ENCODE results near the gene ATM. TPM values are rescaled to one million over a fixed set of nuclear protein-coding genes. Genes with fewer than 3 reads are reported as not detected.
"Not testable (repeated sequence)": the region's sequence is repeated elsewhere in the genome, so short reads cannot be mapped to it uniquely, and the experiment has no call there.

ATM gene
- polyA plus RNA-seq, 2 donors, result 6.6 to 8.3 TPM

GRCh38 chr11:108253176-108253575 lies 30.3 kb downstream of the ATM start:
- 88 to 94% methylated on average over 1 of the region's 1 CpG for WGBS, 2 donors
- Histone ChIP-seq H3K9me3 (ENCODE audit: control insufficient read depth in 2 of 2, insufficient read depth in 1 of 2, low read depth in 1 of 2, low read length in 1 of 2) (no peaks in the 10 kb centered on the region), H3K36me3 (ENCODE audit: control insufficient read depth in 2 of 2, insufficient read depth in 2 of 2, low read length in 1 of 2) (peaks cover 0 to 2% of the 10 kb centered on the region in 2 donors), H3K27ac (ENCODE audit: low read depth in 2 of 2, low read length in 1 of 2) (no peak overlapping the region), H3K4me3 (ENCODE audit: low read depth in 1 of 2, low read length in 2 of 2) (no peak overlapping the region), H3K4me1 (ENCODE audit: control insufficient read depth in 2 of 2, insufficient read depth in 2 of 2, low read length in 1 of 2) (no peaks in the 10 kb centered on the region), H3K27me3 (ENCODE audit: control insufficient read depth in 1 of 2, insufficient read depth in 2 of 2, low read length in 2 of 2) (no peaks in the 10 kb centered on the region)

- Histone ChIP-seq H3K27me3 (ENCODE audit: control insufficient read depth in 1 of 2, insufficient read depth in 2 of 2, low read length in 2 of 2) (no peaks in the 10 kb centered on the region), H3K27ac (ENCODE audit: low read depth in 2 of 2, low read length in 1 of 2) (no peak overlapping the region), H3K9me3 (ENCODE audit: control insufficient read depth in 2 of 2, insufficient read depth in 1 of 2, low read depth in 1 of 2, low read length in 1 of 2) (no peaks in the 10 kb centered on the region), H3K4me3 (ENCODE audit: low read depth in 1 of 2, low read length in 2 of 2) (no peak overlapping the region), H3K4me1 (ENCODE audit: control insufficient read depth in 2 of 2, insufficient read depth in 2 of 2, low read length in 1 of 2) (no peaks in the 10 kb centered on the region), H3K36me3 (ENCODE audit: control insufficient read depth in 2 of 2, insufficient read depth in 2 of 2, low read length in 1 of 2) (peaks cover 0 to 4% of the 10 kb centered on the region in 2 donors)
- WGBS, 2 donors, result 89 to 94% methylated on average over 3 of the region's 3 CpGs
Observed at GRCh38 chr11:108269583-108269982, 46.7 kb downstream of the ATM start.

GRCh38 chr11:108276985-108277616 lies 54.2 kb downstream of the ATM start:
- WGBS, 2 donors, result 92 to 93% methylated on average over 13 of the region's 13 CpGs
- not testable (repeated sequence) for H3K4me3 ChIP-seq (ENCODE audit: low read depth in 1 of 2, low read length in 2 of 2); H3K36me3 ChIP-seq (ENCODE audit: control insufficient read depth in 2 of 2, insufficient read depth in 2 of 2, low read length in 1 of 2); H3K27ac ChIP-seq (ENCODE audit: low read depth in 2 of 2, low read length in 1 of 2); H3K9me3 ChIP-seq (ENCODE audit: control insufficient read depth in 2 of 2, insufficient read depth in 1 of 2, low read depth in 1 of 2, low read length in 1 of 2); H3K4me1 ChIP-seq (ENCODE audit: control insufficient read depth in 2 of 2, insufficient read depth in 2 of 2, low read length in 1 of 2); H3K27me3 ChIP-seq (ENCODE audit: control insufficient read depth in 1 of 2, insufficient read depth in 2 of 2, low read length in 2 of 2)

GRCh38 chr11:108278546-108278945 lies 55.7 kb downstream of the ATM start:
- 61 to 63% methylated on average over 4 of the region's 4 CpGs for WGBS, 2 donors
- Histone ChIP-seq H3K4me1 (ENCODE audit: control insufficient read depth in 2 of 2, insufficient read depth in 2 of 2, low read length in 1 of 2) (no peaks in the 10 kb centered on the region), H3K36me3 (ENCODE audit: control insufficient read depth in 2 of 2, insufficient read depth in 2 of 2, low read length in 1 of 2) (peaks cover 3 to 7% of the 10 kb centered on the region in 2 donors), H3K9me3 (ENCODE audit: control insufficient read depth in 2 of 2, insufficient read depth in 1 of 2, low read depth in 1 of 2, low read length in 1 of 2) (no peaks in the 10 kb centered on the region), H3K27ac (ENCODE audit: low read depth in 2 of 2, low read length in 1 of 2) (peak overlapping the region in 1 of 2 donors; percentile 22), H3K27me3 (ENCODE audit: control insufficient read depth in 1 of 2, insufficient read depth in 2 of 2, low read length in 2 of 2) (no peaks in the 10 kb centered on the region), H3K4me3 (ENCODE audit: low read depth in 1 of 2, low read length in 2 of 2) (no peak overlapping the region)

GRCh38 chr11:108278954-108279353 lies 56.1 kb downstream of the ATM start:
- Histone ChIP-seq H3K4me3 (ENCODE audit: low read depth in 1 of 2, low read length in 2 of 2) (no peak overlapping the region), H3K27ac (ENCODE audit: low read depth in 2 of 2, low read length in 1 of 2) (no peak overlapping the region), H3K36me3 (ENCODE audit: control insufficient read depth in 2 of 2, insufficient read depth in 2 of 2, low read length in 1 of 2) (peaks cover 3 to 7% of the 10 kb centered on the region in 2 donors), H3K9me3 (ENCODE audit: control insufficient read depth in 2 of 2, insufficient read depth in 1 of 2, low read depth in 1 of 2, low read length in 1 of 2) (no peaks in the 10 kb centered on the region), H3K4me1 (ENCODE audit: control insufficient read depth in 2 of 2, insufficient read depth in 2 of 2, low read length in 1 of 2) (no peaks in the 10 kb centered on the region), H3K27me3 (ENCODE audit: control insufficient read depth in 1 of 2, insufficient read depth in 2 of 2, low read length in 2 of 2) (no peaks in the 10 kb centered on the region)
- WGBS, 2 donors, result 73 to 77% methylated on average over 4 of the region's 4 CpGs

GRCh38 chr11:108286370-108286769 lies 63.5 kb downstream of the ATM start:
- peaks cover 3 to 4% of the 10 kb centered on the region in 2 donors for H3K36me3 ChIP-seq (ENCODE audit: control insufficient read depth in 2 of 2, insufficient read depth in 2 of 2, low read length in 1 of 2)
- H3K27ac ChIP-seq (ENCODE audit: low read depth in 2 of 2, low read length in 1 of 2), result no peak overlapping the region
- no peaks in the 10 kb centered on the region for H3K9me3 ChIP-seq (ENCODE audit: control insufficient read depth in 2 of 2, insufficient read depth in 1 of 2, low read depth in 1 of 2, low read length in 1 of 2)
- WGBS, 2 donors, result 88 to 92% methylated on average over 1 of the region's 1 CpG
- no peaks in the 10 kb centered on the region for H3K4me1 ChIP-seq (ENCODE audit: control insufficient read depth in 2 of 2, insufficient read depth in 2 of 2, low read length in 1 of 2)
- no peaks in the 10 kb centered on the region for H3K27me3 ChIP-seq (ENCODE audit: control insufficient read depth in 1 of 2, insufficient read depth in 2 of 2, low read length in 2 of 2)
- H3K4me3 ChIP-seq (ENCODE audit: low read depth in 1 of 2, low read length in 2 of 2), result no peak overlapping the region

GRCh38 chr11:108286956-108287355 lies 64.1 kb downstream of the ATM start:
- Histone ChIP-seq H3K4me1 (ENCODE audit: control insufficient read depth in 2 of 2, insufficient read depth in 2 of 2, low read length in 1 of 2) (no peaks in the 10 kb centered on the region), H3K36me3 (ENCODE audit: control insufficient read depth in 2 of 2, insufficient read depth in 2 of 2, low read length in 1 of 2) (peaks cover 3 to 4% of the 10 kb centered on the region in 2 donors), H3K4me3 (ENCODE audit: low read depth in 1 of 2, low read length in 2 of 2) (no peak overlapping the region), H3K27ac (ENCODE audit: low read depth in 2 of 2, low read length in 1 of 2) (no peak overlapping the region), H3K27me3 (ENCODE audit: control insufficient read depth in 1 of 2, insufficient read depth in 2 of 2, low read length in 2 of 2) (no peaks in the 10 kb centered on the region), H3K9me3 (ENCODE audit: control insufficient read depth in 2 of 2, insufficient read depth in 1 of 2, low read depth in 1 of 2, low read length in 1 of 2) (no peaks in the 10 kb centered on the region)
- 97 to 99% methylated on average over 3 of the region's 3 CpGs for WGBS, 2 donors

GRCh38 chr11:108289066-108289465 lies 66.2 kb downstream of the ATM start:
- not testable (repeated sequence) for H3K4me3 ChIP-seq (ENCODE audit: low read depth in 1 of 2, low read length in 2 of 2); H3K4me1 ChIP-seq (ENCODE audit: control insufficient read depth in 2 of 2, insufficient read depth in 2 of 2, low read length in 1 of 2); H3K36me3 ChIP-seq (ENCODE audit: control insufficient read depth in 2 of 2, insufficient read depth in 2 of 2, low read length in 1 of 2); H3K27ac ChIP-seq (ENCODE audit: low read depth in 2 of 2, low read length in 1 of 2); H3K27me3 ChIP-seq (ENCODE audit: control insufficient read depth in 1 of 2, insufficient read depth in 2 of 2, low read length in 2 of 2); H3K9me3 ChIP-seq (ENCODE audit: control insufficient read depth in 2 of 2, insufficient read depth in 1 of 2, low read depth in 1 of 2, low read length in 1 of 2)

GRCh38 chr11:108289699-108290098 lies 66.8 kb downstream of the ATM start:
- peaks cover 3 to 4% of the 10 kb centered on the region in 2 donors for H3K36me3 ChIP-seq (ENCODE audit: control insufficient read depth in 2 of 2, insufficient read depth in 2 of 2, low read length in 1 of 2)
- H3K4me1 ChIP-seq (ENCODE audit: control insufficient read depth in 2 of 2, insufficient read depth in 2 of 2, low read length in 1 of 2), result no peaks in the 10 kb centered on the region
- H3K4me3 ChIP-seq (ENCODE audit: low read depth in 1 of 2, low read length in 2 of 2), result no peak overlapping the region
- 77 to 84% methylated on average over 6 of the region's 6 CpGs for WGBS, 2 donors
- H3K27ac ChIP-seq (ENCODE audit: low read depth in 2 of 2, low read length in 1 of 2), result peak overlapping the region in 1 of 2 donors; percentile 55
- H3K27me3 ChIP-seq (ENCODE audit: control insufficient read depth in 1 of 2, insufficient read depth in 2 of 2, low read length in 2 of 2), result no peaks in the 10 kb centered on the region
- no peaks in the 10 kb centered on the region for H3K9me3 ChIP-seq (ENCODE audit: control insufficient read depth in 2 of 2, insufficient read depth in 1 of 2, low read depth in 1 of 2, low read length in 1 of 2)

GRCh38 chr11:108293229-108293628 lies 70.4 kb downstream of the ATM start:
- Histone ChIP-seq H3K27ac (ENCODE audit: low read depth in 2 of 2, low read length in 1 of 2) (no peak overlapping the region), H3K9me3 (ENCODE audit: control insufficient read depth in 2 of 2, insufficient read depth in 1 of 2, low read depth in 1 of 2, low read length in 1 of 2) (no peaks in the 10 kb centered on the region), H3K27me3 (ENCODE audit: control insufficient read depth in 1 of 2, insufficient read depth in 2 of 2, low read length in 2 of 2) (no peaks in the 10 kb centered on the region), H3K4me3 (ENCODE audit: low read depth in 1 of 2, low read length in 2 of 2) (no peak overlapping the region), H3K36me3 (ENCODE audit: control insufficient read depth in 2 of 2, insufficient read depth in 2 of 2, low read length in 1 of 2) (peaks cover under 1 to 4% of the 10 kb centered on the region in 2 donors), H3K4me1 (ENCODE audit: control insufficient read depth in 2 of 2, insufficient read depth in 2 of 2, low read length in 1 of 2) (no peaks in the 10 kb centered on the region)
- 97 to 98% methylated on average over 3 of the region's 3 CpGs for WGBS, 2 donors

Data from esophagus (tissue), 2 donors.